SW 1271 (cell line): ENCODE measurements around the gene PTPRT.

Experiments used
- DNase-seq, 2 experiments: peaks; one replicate each; lab custom pipeline; 2025; lab: John Stamatoyannopoulos, UW

PTPRT gene

GRCh38 chr20:42118001-42118400 is 1071.7 kb downstream of the PTPRT start:
- no peak for DNase-seq

GRCh38 chr20:42113236-42113635 is 1076.5 kb downstream of the PTPRT start:
- no peak for DNase-seq

- DNase-seq, result no peak
Measured at GRCh38 chr20:42112161-42112560, 1077.5 kb downstream of the PTPRT start.

- no peak for DNase-seq
Measured at GRCh38 chr20:42111349-42111748, 1078.4 kb downstream of the PTPRT start.

GRCh38 chr20:42110301-42110700 is 1079.4 kb downstream of the PTPRT start:
- DNase-seq, result no peak

GRCh38 chr20:42102000-42102399 is 1087.7 kb downstream of the PTPRT start:
- DNase-seq, result no peak

GRCh38 chr20:42100137-42100704 is 1089.5 kb downstream of the PTPRT start:
- DNase-seq, result no peak

GRCh38 chr20:42099101-42099500 is 1090.6 kb downstream of the PTPRT start:
- no peak for DNase-seq

GRCh38 chr20:42098418-42098817 is 1091.3 kb downstream of the PTPRT start:
- no peak for DNase-seq

- DNase-seq, result no peak
Measured at GRCh38 chr20:42097741-42098140, 1092.0 kb downstream of the PTPRT start.

- no peak for DNase-seq
Measured at GRCh38 chr20:42095221-42095620, 1094.5 kb downstream of the PTPRT start.

- DNase-seq, result no peak
Measured at GRCh38 chr20:42093542-42094440, 1095.9 kb downstream of the PTPRT start.

- no peak for DNase-seq
Measured at GRCh38 chr20:42093041-42093440, 1096.7 kb downstream of the PTPRT start.

- DNase-seq, result no peak
Measured at GRCh38 chr20:42085366-42085765, 1104.3 kb downstream of the PTPRT start.

GRCh38 chr20:42083280-42083679 is 1106.4 kb downstream of the PTPRT start:
- no peak for DNase-seq

- no peak for DNase-seq
Measured at GRCh38 chr20:42082611-42083010, 1107.1 kb downstream of the PTPRT start.

GRCh38 chr20:42080956-42081355 is 1108.8 kb downstream of the PTPRT start:
- DNase-seq, result no peak

- DNase-seq, result no peak
Measured at GRCh38 chr20:42074944-42075343, 1114.8 kb downstream of the PTPRT start.

- DNase-seq, result no peak
Measured at GRCh38 chr20:42067596-42067995, 1122.1 kb downstream of the PTPRT start.

- no peak for DNase-seq
Measured at GRCh38 chr20:42067174-42067573, 1122.5 kb downstream of the PTPRT start.

GRCh38 chr20:42063141-42063540 is 1126.6 kb downstream of the PTPRT start:
- no peak for DNase-seq

- DNase-seq, result no peak
Measured at GRCh38 chr20:42053350-42053749, 1136.4 kb downstream of the PTPRT start.

GRCh38 chr20:42051921-42052320 is 1137.8 kb downstream of the PTPRT start:
- DNase-seq, result no peak
